B cell (primary cell): ENCODE results near the gene NEK3.

Experiments used
- CTCF ChIP-seq: fragments of 200-600 bp; IDR thresholded peaks from one replicate; pipeline ENCODE4 v1.8.0; 2022; ENCODE audit warnings: antibody characterized with exemption, mild to moderate bottlenecking
- EZH2 ChIP-seq: IDR thresholded peaks from 2 replicates; pipeline ENCODE4 v1.6.1; 2012; ENCODE audit warnings: borderline replicate concordance, low read depth, mild to moderate bottlenecking, moderate library complexity, low read length; ENCODE audit not compliant: insufficient read depth, poor library complexity, severe bottlenecking

GRCh38 chr13:52105841-52106240, 53.6 kb downstream of the NEK3 start:
- TF ChIP-seq CTCF, result no peak
- TF ChIP-seq EZH2, result no peak
